H9 (cell line): ENCODE measurements around the gene FYN. TPM values are rescaled to one million over a fixed set of nuclear protein-coding genes. Genes with fewer than 3 reads are reported as not detected.

ENCODE experiments used
- DNase-seq: peaks from one replicate; pipeline ENCODE4 v3.0.0-alpha.2; 2017
- H2AFZ ChIP-seq: one replicate; pipeline ENCODE4 v1.6.1; 2013; ENCODE audit warnings: mild to moderate bottlenecking, low read length, control low read depth, moderate library complexity
- H2AK5ac ChIP-seq: 2 replicates; pipeline ENCODE4 v1.6.1; 2013; ENCODE audit warnings: low read length, control low read depth, mixed read lengths; ENCODE audit not compliant: insufficient read length
- H2BK120ac ChIP-seq: one replicate; pipeline ENCODE4 v1.6.1; 2013; ENCODE audit warnings: low read depth, mild to moderate bottlenecking, low read length, control low read depth, inconsistent platforms; ENCODE audit not compliant: poor library complexity, severe bottlenecking
- H2BK12ac ChIP-seq: 2 replicates; pipeline ENCODE4 v1.6.1; 2013; ENCODE audit warnings: low read length, control low read depth, mixed read lengths, low read depth; ENCODE audit not compliant: insufficient read length
- H2BK15ac ChIP-seq: 2 replicates; pipeline ENCODE4 v1.6.1; 2013; ENCODE audit warnings: low read depth, low read length, control low read depth
- H2BK20ac ChIP-seq: one replicate; pipeline ENCODE4 v1.6.1; 2013; ENCODE audit warnings: low read depth, mild to moderate bottlenecking, low read length, control low read depth, inconsistent platforms; ENCODE audit not compliant: poor library complexity, severe bottlenecking
- H2BK5ac ChIP-seq: 2 replicates; pipeline ENCODE4 v1.6.1; 2013; ENCODE audit warnings: low read length, control low read depth, mixed read lengths; ENCODE audit not compliant: insufficient read length
- H3K14ac ChIP-seq: 2 replicates; pipeline ENCODE4 v1.6.1; 2013; ENCODE audit warnings: low read length, control low read depth; ENCODE audit not compliant: insufficient read depth
- H3K18ac ChIP-seq: 2 replicates; pipeline ENCODE4 v1.6.1; 2013; ENCODE audit warnings: low read depth, mild to moderate bottlenecking, mixed read lengths, low read length, control low read depth; ENCODE audit not compliant: insufficient read length
- H3K23ac ChIP-seq: 2 replicates; pipeline ENCODE4 v1.6.1; 2013; ENCODE audit warnings: low read length, control low read depth, mixed read lengths, low read depth; ENCODE audit not compliant: insufficient read length
- H3K23me2 ChIP-seq: 2 replicates; pipeline ENCODE4 v1.6.1; 2013; ENCODE audit warnings: low read depth, mild to moderate bottlenecking, mixed read lengths, low read length, control low read depth; ENCODE audit not compliant: insufficient read length, poor library complexity, severe bottlenecking
- H3K27ac ChIP-seq: 2 replicates; pipeline ENCODE4 v1.5.1; 2013; ENCODE audit warnings: low read length, control low read depth, mixed read lengths, low read depth; ENCODE audit not compliant: insufficient read length
- H3K27me3 ChIP-seq: 2 replicates; pipeline ENCODE4 v1.6.1; 2013; ENCODE audit warnings: low read length, control low read depth, inconsistent platforms; ENCODE audit not compliant: insufficient read depth
- H3K4ac ChIP-seq: 2 replicates; pipeline ENCODE4 v1.6.1; 2013; ENCODE audit warnings: low read depth, mild to moderate bottlenecking, control low read depth, inconsistent platforms, low read length, moderate library complexity
- H3K4me1 ChIP-seq: 2 replicates; pipeline ENCODE4 v1.6.1; 2013; ENCODE audit warnings: low read length, control low read depth, inconsistent platforms; ENCODE audit not compliant: insufficient read depth
- H3K4me2 ChIP-seq: 2 replicates; pipeline ENCODE4 v1.6.1; 2013; ENCODE audit warnings: low read length, control low read depth, mixed read lengths; ENCODE audit not compliant: insufficient read length, insufficient read depth
- H3K56ac ChIP-seq: 2 replicates; pipeline ENCODE4 v1.6.1; 2013; ENCODE audit warnings: low read depth, mild to moderate bottlenecking, mixed read lengths, low read length, control low read depth; ENCODE audit not compliant: insufficient read length
- H3K79me1 ChIP-seq: 2 replicates; pipeline ENCODE4 v1.6.1; 2013; ENCODE audit warnings: low read depth, mild to moderate bottlenecking, moderate library complexity, low read length, control low read depth, inconsistent platforms; ENCODE audit not compliant: insufficient read depth, poor library complexity, severe bottlenecking
- H3K79me2 ChIP-seq: 2 replicates; pipeline ENCODE4 v1.6.1; 2013; ENCODE audit warnings: low read length, control low read depth, inconsistent platforms; ENCODE audit not compliant: insufficient read depth
- H3K9ac ChIP-seq: 2 replicates; pipeline ENCODE4 v1.6.1; 2013; ENCODE audit warnings: low read length, control low read depth, mixed read lengths; ENCODE audit not compliant: insufficient read length; ENCODE audit errors: extremely low read depth
- H3K9me3 ChIP-seq: one replicate; pipeline ENCODE4 v1.6.1; 2013; ENCODE audit warnings: low read depth, low read length, inconsistent platforms; ENCODE audit not compliant: control insufficient read depth
- H3T11ph ChIP-seq: one replicate; pipeline ENCODE4 v1.6.1; 2013; ENCODE audit warnings: mild to moderate bottlenecking, low read length, control low read depth, inconsistent platforms
- H4K20me1 ChIP-seq: one replicate; pipeline ENCODE4 v1.6.1; 2013; ENCODE audit not compliant: control insufficient read depth, insufficient read length, insufficient read depth
- H4K5ac ChIP-seq: 2 replicates; pipeline ENCODE4 v1.6.1; 2013; ENCODE audit warnings: low read depth, mild to moderate bottlenecking, mixed read lengths, low read length, control low read depth; ENCODE audit not compliant: insufficient read length
- H4K8ac ChIP-seq: replicated peaks from 2 replicates; pipeline ENCODE4 v1.6.1; 2013; ENCODE audit warnings: low read length, control low read depth, mixed read lengths, low read depth; ENCODE audit not compliant: insufficient read length
- H4K91ac ChIP-seq: 2 replicates; pipeline ENCODE4 v1.6.1; 2013; ENCODE audit warnings: low read depth, mild to moderate bottlenecking, moderate library complexity, mixed read lengths, low read length, control low read depth; ENCODE audit not compliant: insufficient read length
- H3K27ac Mint-ChIP-seq, 3 experiments: 2 replicates in 2 of 3; 3 replicates in 1 of 3; pipeline ENCODE4 v1.8.0; 2020 to 2021; ENCODE audit warnings: mixed read lengths in 3 of 3, mild to moderate bottlenecking in 1 of 3, moderate library complexity in 1 of 3
- H3K27me3 Mint-ChIP-seq: 2 replicates; pipeline ENCODE4 v1.8.0; 2021; ENCODE audit warnings: low read depth, mild to moderate bottlenecking, moderate library complexity, mixed read lengths
- H3K36me3 Mint-ChIP-seq, 3 experiments: 2 replicates in 2 of 3; 3 replicates in 1 of 3; pipeline ENCODE4 v1.8.0; 2020 to 2021; ENCODE audit warnings: low read depth in 3 of 3, mixed read lengths in 3 of 3; ENCODE audit not compliant: insufficient read depth in 1 of 3
- H3K4me1 Mint-ChIP-seq, 2 experiments: 2 replicates each; pipeline ENCODE4 v1.8.0; 2020; ENCODE audit warnings: mixed read lengths in 2 of 2
- H3K4me3 Mint-ChIP-seq, 2 experiments: 2 replicates in 1 of 2; 3 replicates in 1 of 2; pipeline ENCODE4 v1.8.0; 2020 to 2021; ENCODE audit warnings: mild to moderate bottlenecking in 2 of 2, mixed read lengths in 2 of 2, moderate library complexity in 1 of 2
- H3K9me3 Mint-ChIP-seq, 2 experiments: 2 replicates in 1 of 2; 3 replicates in 1 of 2; pipeline ENCODE4 v1.8.0; 2020; ENCODE audit warnings: mild to moderate bottlenecking in 2 of 2, mixed read lengths in 2 of 2, moderate library complexity in 1 of 2
- WGBS: extraction: QIAGEN DNeasy Blood & Tissue Kit; methylation state at CpG from one replicate; pipeline ENCODE4 v1.1.7; 2013; ENCODE audit warnings: missing lambda C conversion rate, low lambda C conversion rate, mixed read lengths; ENCODE audit not compliant: insufficient read length; ENCODE audit errors: extremely low coverage; 5-methylcytosine and 5-hydroxymethylcytosine counted together
- total RNA-seq: library from RNA; stranded (reverse); gene quantifications from 2 replicates; pipeline ENCODE4 v1.2.1, GENCODE V29; 2021
- TF ChIP-seq, protein P1 (sequence below): fragments of 200-600 bp; sonication (generic); conservative IDR thresholded peaks from 3 replicates; pipeline ENCODE4 v1.8.0; 2021; ENCODE audit warnings: antibody characterized with exemption, mild to moderate bottlenecking

Gene FYN
- total RNA-seq, 1 experiment from 2014 or later: 64.8 TPM

DNA sequence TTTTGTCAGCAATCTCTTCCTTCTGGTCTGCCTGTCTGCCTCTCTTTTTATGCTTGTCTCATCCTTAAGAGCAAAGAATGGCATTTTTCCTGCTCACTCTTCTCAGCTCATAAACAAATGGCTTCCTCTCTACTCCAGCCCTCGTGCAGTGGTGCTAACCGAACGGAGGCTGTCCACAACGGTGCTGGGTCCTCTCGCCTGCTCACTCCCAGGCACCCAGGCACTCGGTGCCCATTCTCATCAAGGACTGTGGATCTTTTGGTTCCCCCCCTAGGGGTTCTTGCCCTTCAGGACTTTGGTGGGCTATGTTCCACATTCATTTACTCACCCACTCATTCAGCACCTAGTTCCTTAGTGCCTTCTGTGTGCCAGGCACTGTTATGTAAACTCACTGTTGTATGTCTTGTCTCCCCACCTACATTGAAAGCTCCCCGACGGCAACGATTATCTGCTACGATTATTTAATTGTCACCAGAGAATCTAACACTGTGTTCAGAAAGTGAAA lies 113.9 kb downstream of the FYN start:
- Histone ChIP-seq H3K23me2 (no peaks in the 10 kb centered on the region), H3K56ac (no peak overlapping the region), H4K8ac (no peak overlapping the region), H2AK5ac (no peak overlapping the region), H3K4me1 (peaks cover 19% of the 10 kb centered on the region), H3K4me2 (no peak overlapping the region), H3K18ac (no peak overlapping the region), H2AFZ (no peak overlapping the region), H3K9ac (no peak overlapping the region), H2BK15ac (no peak overlapping the region), H3K4ac (no peak overlapping the region), H4K91ac (no peak overlapping the region), H4K5ac (no peak overlapping the region), H3K27ac (no peak overlapping the region), H2BK5ac (no peak overlapping the region), H3T11ph (no peak overlapping the region), H3K14ac (no peak overlapping the region), H3K9me3 (no peaks in the 10 kb centered on the region), H4K20me1 (no peaks in the 10 kb centered on the region), H3K79me2 (peaks cover 2% of the 10 kb centered on the region; the same call in 1 of the 2 replicates), H2BK120ac (no peak overlapping the region), H3K23ac (no peak overlapping the region), H2BK20ac (no peak overlapping the region), H3K79me1 (no peaks in the 10 kb centered on the region), H3K27me3 (no peaks in the 10 kb centered on the region), H2BK12ac (no peak overlapping the region)
- Mint-ChIP-seq H3K4me3 (no peak overlapping the region), H3K9me3 (no peaks in the 10 kb centered on the region), H3K4me1 (peaks cover 47 to 61% of the 10 kb centered on the region in 2 experiments), H3K27me3 (no peaks in the 10 kb centered on the region), H3K36me3 (no peaks in the 10 kb centered on the region), H3K27ac (peak overlapping the region; percentile 9 to 61 (median 45); a peak in 3 of 7 replicates)
- no CpG with 5 or more reads among the region's 10 CpGs for WGBS
- TF ChIP-seq, protein P1, sequence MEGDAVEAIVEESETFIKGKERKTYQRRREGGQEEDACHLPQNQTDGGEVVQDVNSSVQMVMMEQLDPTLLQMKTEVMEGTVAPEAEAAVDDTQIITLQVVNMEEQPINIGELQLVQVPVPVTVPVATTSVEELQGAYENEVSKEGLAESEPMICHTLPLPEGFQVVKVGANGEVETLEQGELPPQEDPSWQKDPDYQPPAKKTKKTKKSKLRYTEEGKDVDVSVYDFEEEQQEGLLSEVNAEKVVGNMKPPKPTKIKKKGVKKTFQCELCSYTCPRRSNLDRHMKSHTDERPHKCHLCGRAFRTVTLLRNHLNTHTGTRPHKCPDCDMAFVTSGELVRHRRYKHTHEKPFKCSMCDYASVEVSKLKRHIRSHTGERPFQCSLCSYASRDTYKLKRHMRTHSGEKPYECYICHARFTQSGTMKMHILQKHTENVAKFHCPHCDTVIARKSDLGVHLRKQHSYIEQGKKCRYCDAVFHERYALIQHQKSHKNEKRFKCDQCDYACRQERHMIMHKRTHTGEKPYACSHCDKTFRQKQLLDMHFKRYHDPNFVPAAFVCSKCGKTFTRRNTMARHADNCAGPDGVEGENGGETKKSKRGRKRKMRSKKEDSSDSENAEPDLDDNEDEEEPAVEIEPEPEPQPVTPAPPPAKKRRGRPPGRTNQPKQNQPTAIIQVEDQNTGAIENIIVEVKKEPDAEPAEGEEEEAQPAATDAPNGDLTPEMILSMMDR: no peak
- DNase-seq: no peak
